GM21737 (cell line): Measurements from ENCODE around the gene WDR48.

Source experiments
- ATAC-seq: cut with Tn5 transposase; IDR thresholded peaks from one replicate; pipeline ENCODE4 v1.9.1; 2021; ENCODE audit warnings: mild to moderate bottlenecking, moderate library complexity; ENCODE audit not compliant: unreplicated experiment

Gene WDR48

DNA sequence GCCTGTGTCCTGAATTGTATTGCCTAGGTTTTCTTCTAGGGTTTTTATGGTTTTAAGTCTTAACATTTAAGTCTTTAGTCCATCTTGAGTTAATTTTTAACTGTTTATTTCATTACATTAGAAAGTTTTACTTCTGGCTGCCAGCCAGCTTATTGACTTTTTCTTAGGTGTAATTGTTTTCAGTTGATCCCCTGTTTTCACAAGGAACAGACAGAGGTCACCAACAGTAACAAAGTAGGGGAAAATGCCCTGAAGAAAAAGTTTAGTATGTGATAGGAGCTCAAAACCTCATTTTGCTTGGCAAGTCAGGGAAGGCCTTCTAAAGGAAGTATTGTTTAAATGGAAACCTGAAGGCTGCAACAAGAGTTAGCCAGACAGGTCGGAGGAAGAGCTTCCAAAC is 10.4 kb downstream of the WDR48 start:
- ATAC-seq: no peak

DNA sequence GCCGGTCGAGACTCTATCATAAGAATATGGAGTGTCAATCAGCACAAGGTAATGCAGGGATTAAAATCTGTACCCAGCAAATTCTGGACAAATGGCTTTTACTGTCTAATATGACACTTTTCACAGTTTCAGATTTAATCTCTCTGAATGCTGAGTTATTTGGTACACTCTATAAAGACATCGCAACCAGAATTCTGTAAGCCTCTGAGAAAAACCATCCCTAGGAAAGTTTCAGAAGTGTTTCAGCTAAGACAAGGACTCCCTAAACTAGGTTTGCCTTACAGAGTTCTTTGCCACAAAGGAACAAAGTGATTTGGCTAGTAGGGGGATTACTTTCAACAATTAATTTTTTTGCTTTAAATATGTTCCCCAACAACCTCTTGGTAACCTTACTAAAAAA is 11.3 kb downstream of the WDR48 start:
- ATAC-seq: no peak

DNA sequence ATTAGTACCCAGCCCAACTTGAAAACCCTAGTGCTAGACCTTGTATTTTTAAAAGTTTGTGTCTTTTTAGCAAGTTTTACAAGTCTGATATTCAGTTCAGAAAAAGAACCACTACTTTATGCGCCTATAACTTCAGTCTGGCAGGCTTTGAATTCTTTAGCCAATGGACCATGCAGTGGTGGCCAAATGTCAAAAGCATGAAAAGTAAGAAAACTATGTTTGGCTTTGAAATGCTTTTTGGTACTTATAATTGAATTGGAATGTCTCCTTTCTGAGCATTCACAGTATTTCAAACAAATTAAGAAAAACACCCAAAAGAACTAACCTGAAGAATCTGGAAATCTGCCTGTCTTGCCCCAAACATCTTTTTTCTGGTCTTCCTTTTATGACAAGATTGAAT is 12.8 kb downstream of the WDR48 start:
- ATAC-seq: no peak

DNA sequence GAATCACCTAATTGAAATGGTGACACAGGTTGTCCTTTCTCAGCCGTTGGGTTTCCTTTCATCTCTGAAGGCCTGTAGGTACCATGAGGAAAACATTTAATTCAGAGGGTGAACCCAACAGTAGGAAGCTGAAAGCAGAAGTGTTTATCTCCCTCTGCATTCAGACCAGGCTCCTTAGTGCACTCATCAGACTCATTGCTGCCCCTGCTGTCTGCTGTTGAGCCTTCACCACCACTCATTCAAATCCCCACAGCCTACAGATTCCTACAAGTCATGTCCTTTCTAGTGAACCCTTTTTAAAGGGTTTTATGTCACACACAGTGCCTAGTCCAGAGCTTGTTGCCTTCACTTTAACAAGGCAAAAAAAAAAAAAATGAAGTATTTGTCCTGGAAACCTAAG is 13.4 kb downstream of the WDR48 start:
- ATAC-seq: peak; percentile 87

DNA sequence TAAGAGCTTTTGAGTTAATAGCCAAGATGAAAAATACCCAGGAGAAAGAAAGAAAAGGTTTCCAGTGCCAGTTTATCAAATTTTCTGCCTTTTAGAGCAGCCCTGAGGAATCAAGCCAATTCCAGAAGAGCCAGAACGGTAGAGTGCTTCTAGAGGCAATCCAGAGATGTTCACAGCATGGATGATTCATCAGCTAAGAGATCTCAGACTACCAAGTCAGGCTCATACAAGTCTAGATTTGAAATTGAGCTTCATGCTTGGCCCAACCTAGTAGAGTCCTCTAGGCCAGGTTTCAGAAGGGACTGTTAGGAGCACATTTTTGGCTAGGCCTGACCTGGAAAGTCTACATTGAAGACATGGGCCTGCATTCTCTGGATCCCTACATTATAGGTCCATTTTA is 15.5 kb downstream of the WDR48 start:
- no peak for ATAC-seq

DNA sequence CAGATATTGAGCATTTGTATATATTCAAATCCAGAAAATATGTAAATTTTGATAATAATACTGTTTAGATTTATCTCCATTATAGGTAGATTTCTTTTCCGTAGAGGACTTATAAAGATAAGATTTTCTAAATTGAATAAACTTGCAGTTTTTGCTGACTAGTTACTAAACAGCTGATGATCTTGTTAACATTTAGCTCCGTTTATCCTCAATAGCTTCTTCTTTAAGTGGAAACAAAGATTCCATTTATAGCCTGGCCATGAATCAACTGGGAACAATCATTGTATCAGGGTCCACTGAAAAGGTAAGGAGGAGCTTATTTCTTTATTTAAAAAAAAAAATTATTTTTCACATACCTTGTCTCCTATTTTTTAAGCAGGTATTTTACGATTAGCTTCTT is 16.7 kb downstream of the WDR48 start:
- ATAC-seq: no peak

DNA sequence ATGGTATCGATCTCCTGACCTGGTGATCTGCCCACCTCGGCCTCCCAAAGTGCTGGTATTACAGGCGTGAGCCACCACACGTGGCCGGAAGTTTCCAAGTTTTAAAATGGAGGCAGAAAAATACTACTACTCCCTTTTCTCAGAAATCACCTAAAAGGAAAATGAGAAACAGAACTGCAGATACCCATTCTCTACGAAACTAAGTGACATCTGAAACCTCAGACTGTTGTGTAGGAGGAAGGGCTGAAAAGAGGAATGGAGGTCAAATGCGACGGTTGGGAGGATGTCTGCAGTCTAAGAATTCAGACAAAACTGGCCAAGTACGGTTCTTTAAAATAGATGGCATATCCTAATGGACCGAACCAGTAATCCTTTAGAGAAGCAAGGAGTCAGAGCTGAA is 24.1 kb downstream of the WDR48 start:
- no peak for ATAC-seq

DNA sequence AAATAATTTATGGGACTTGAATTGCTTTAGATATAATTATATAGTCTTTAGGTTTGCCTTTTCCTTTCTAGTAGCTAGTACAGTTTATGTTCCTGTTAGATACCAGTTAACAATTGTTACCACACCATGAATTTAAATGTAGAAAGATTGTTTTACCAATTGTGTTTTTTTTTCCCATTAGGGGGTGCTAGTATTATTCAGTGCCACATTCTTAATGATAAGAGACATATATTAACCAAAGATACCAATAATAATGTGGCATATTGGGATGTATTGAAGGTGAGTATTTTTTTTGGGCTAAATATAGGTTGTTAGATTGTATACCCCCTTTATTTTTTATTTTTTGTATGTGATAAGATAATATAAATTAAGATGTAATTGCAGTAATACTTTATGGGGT is 27.7 kb downstream of the WDR48 start:
- ATAC-seq: no peak

DNA sequence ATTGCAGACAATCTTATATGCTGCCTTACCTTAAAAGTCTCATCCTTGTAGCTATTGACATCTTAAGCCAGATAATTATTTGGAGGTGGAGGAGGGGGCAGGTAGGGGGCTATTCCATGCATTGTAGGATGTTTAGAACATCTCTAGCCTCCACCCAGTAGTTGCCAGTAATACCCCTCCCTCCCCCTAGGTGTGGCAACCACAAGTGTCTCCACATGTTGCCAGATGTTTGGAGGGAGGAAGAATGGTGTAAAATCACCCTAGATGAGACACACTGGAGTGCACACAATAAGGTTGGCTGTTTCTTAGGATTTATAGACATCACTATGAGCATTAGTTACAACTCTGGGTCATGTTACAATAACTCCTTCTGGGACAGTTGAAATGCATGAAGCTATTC is 28.2 kb downstream of the WDR48 start:
- no peak for ATAC-seq

DNA sequence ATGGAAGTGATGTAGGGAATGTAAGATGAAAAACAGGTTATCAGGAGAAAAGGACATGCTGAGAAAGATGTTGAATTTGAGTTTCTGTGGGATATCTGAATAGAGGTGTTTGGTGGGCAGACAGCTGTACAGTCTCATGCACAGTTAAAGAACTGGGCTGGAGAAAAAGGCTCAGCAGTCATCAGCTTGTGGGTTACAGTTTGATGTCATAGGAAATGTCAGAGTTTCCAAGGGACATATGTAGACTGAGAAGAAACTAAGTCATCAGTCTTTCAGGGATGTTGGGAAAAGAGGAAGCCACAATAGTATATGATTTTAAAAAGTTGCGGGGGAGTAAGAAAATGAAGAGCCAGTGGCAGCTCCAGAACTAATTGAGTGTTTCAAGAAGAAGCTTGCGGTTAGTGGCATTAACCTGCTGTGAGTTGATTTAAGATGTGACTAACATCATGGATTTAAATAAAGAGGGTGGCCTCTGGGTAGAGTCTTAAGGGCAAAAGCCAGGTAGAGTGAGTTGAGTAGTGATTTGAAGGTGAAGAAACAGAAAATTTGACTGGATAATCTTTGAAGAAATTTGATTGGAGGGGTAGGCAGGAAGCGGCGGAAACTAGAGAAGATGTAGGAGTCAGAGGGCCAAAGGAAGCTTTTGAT is 31.0 kb downstream of the WDR48 start:
- no peak for ATAC-seq

DNA sequence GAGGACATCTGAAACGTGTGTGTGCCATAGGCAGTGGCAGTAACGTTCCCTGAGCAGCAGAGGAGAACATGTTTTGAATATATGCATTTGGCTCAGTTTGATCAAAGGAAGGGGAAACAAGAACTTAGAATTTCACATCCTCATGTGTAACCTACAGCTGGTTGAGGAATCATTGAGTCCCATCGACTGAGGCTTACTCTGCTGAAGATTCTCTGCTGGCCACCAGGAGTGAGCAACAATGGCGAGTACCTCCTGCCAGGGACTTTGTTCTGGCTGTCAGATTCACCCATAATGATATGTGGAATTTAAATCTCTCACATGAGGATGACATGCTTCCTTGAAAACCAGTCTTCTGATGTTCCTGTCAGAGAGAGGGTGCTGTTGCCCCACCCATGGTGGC is 34.3 kb downstream of the WDR48 start:
- no peak for ATAC-seq

DNA sequence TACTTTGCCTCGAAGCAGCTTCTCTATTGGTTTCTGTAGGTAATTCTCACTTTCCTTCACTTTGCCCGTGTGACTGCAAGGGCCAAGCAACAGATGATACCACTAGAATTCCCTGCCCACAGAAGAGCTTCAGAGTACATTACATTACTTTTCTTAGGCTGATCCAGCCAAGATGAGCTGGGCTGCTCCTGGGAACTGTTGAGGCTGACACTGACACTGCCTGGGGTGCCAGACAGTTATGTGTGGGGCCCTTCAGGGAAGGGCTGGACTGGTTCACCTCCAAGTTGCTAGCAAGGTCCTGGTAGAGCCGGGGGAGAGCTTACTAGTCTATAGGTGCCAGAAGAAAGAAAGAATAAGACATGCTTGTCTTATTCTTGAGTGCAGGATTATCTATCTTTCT is 36.6 kb downstream of the WDR48 start:
- no peak for ATAC-seq

DNA sequence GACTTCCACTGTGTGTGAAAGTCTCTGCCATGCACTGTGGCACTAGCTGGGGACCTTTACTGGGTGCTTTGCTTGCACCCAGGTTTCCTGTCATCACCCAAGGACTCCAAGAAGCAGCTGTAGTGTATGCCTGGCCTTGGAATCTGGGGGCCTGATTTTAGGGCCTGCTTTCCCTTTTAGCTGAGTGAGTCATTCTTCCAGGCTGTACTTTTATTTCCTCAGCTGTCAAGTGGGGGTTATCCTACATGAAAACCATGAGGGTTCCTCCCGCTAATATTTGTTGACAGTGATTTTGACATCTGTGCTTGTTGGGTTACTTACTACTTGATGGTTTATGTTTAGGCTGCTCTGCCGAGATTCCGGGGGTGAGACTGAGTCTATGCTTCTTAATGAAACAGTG is 37.1 kb downstream of the WDR48 start:
- no peak for ATAC-seq

DNA sequence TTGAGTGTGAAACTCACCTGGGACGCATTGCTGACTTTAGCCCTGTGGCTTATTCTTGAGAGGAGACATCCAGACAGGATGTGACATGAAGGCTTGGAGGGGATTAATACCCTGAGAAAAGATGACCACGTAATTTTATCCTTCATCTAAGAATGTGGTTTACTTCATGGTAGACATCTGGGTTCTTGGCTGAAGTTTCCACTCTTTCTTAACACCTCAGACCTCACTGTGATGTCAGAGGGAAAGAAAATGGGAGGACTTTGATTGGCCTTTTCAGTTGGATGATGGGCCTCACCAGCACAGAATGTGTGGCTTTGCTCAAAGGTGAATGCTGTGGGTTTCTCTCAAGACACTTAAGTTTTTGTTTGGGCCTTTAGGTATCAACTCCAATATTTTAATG is 39.1 kb downstream of the WDR48 start:
- ATAC-seq: no peak

DNA sequence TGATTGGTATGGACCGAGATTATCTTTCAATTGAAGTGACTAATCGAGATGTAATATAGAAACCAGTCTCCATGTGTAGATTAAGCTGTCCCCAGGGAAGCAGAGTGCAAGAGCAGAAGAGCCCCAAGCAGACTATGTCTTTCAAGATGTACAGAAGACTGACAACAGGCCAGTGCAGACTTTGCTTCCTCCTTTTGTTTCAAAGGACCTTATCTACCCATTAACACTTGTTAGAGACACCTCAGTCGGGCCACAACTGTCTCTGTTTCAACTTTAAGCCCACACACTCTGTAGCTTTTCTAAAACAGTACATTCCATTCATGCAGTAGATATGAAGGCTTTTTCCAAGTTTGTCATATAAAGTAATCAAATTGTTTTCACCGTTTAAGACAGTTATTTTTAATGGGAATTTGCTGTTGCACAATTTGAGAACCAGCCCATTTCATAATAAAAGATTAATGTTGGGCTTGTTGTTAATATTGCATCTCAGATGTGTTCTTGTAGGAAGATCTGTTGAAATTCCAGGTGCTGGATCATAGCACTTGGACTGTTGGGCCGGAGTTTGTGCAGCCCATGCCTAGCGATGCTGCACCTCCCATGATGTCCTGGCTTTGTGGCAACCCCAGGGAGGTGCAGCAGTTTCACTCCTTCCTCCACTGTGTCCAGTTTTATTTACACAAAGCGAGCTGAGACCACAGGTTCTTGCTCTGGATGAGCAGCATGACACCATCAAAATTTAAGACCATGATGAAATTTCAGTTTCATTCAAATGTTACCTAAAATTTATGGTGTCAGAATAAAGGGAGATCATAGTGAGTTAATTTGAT is 43.2 kb downstream of the WDR48 start:
- ATAC-seq: no peak

DNA sequence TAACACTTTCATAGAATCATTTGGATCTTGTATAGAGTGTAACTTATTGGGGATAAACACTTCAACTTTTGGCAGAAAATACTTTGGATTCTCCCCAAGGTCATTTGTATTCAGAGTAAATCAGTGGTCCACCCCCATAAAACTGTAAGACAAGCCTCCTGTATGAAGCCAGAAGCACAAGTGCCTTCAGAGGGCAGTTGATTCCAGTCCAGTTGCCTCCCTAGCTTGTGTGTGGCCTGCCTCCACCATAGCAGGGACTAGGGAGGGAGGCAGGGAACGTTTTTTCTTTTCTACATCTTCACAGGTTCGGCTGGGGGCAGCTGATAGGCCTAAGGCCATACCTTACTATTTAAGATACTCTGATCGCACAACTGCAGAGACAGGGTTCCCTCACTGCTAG is 44.0 kb downstream of the WDR48 start:
- no peak for ATAC-seq

DNA sequence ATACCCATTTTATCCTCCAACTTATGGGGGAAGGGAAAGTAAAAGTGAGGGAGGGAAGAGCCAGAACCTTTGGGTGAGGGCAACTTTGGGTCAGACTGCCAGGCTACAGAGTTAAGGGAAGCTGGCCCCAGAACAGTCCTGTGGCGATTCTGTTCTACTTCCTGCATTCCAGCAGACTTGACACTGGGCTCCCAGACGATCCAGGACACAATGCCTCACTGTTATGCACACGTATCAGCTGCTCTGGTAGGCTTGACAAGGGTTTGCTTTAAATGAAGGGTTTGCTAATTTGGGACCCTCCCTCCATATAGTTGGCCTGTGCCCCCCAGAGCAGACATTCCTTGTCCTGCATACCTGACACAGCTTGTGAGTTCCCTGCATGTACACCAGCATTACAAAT is 45.0 kb downstream of the WDR48 start:
- ATAC-seq: no peak

DNA sequence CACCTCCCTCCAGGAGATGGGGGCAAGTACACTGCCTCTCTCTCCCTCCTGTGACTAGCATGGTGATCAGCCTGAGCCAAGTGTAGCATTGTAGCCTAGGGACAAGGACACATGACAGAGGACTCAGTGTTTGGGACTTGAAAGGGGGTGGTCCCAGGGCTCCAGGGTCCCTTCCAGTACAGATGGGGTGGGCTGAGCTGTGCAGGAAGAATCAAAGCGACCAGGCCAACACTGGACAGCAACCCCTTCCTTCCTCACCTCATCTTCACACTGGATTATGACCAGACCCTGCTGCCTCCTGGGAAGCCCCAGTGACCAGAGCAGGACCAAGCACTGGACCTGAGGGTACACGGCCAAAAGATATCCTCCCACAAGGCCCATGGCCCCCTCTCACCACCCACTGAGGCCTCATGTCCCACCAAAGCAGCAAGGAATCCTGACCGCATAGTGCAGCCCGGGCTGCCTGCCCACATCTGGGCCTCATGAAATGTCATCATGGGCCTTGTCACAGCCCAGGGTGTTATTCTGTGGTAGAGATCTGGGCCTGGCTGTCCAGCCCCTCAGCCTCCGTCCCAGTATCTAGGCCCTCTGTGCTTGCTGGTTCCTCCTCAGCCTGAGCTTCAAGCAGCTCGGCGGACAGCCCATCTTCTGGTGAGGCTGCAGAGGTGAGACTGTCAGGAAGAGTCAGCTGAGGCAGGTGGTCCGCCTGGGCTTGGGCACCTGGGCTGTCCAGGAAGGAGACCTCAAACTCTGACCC is 46.1 kb downstream of the WDR48 start:
- no peak for ATAC-seq

DNA sequence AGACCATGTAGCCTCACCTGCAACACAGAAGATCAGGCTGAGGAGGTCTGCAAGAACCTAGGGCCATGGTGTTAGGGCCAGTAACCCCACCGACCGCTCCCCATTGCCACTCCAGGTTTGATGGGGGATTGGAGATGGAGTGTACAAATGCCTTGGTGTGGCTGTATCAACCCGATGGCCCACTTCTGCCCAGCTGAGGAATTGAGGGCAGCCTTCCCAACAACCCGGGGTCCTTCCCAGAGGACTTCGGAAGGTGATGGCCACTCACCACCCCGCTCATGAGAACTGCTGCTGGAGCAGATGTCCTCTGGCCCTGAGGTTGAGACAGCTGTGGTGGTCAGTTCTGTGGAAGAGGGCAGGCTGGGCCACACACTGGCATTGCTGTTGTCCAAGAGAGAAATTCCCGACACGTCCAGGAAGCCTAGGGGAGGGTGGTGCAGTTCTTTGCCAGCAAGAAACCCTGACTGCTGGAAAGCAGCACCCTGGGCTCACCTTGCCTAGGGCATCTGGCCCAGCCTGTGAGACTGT is 46.7 kb downstream of the WDR48 start:
- ATAC-seq: no peak

DNA sequence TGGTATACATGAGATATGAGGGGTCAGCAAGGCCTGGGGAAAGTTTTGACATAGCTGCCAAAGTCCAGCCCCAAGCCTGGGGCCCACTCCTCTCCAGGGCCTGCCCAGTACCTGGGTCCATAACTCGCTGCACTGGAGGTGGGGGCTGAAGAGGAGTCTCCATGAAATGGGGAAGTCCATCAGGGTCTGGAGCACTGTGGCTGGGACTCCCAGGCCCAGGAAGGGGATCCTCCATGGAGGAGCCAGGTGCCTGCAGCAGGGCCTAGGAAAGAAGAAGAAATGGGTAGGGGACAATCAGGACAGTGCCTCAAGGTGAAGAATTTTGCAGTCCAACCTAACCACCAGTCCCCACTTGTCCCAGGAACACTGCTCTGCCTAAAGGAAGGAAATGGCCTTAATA is 47.4 kb downstream of the WDR48 start:
- no peak for ATAC-seq

DNA sequence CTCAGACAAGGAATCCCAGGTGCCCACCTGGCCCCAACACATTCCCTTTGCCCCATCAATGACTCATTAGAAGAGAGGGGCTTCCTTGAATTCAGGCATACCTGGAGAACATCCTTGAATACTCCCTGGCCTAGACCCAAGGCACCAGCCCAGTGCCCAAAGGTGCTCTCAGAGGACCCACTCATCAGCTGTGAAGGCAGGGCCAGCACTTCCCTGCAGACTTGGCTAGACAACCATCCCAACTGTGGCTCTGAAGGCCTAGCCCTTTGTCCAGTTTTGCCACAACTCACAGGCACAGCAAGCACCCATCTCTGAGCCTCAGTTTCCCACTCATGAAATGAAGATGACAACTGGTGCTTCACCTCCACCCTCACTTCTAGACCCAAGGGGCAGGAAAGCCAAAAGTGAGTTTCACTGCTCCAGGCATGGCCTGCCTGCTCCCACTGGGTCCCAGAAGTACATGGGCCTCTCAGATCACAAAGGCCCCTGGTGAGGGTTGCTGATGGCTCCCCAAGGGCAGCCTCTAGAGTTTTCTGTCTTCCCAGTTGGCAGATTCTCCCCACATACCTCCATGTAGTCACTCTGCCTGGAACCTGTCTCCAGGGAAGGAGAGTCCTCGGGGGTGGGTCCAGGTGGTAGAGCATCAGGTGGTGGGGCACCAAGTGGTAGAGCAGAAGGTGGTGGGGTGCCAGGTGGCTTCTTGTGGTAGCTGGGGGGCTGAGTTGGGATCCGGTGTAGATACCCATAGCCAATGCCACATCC is 48.1 kb downstream of the WDR48 start:
- no peak for ATAC-seq
